A204.1 (cell line): ENCODE results near the gene TMPRSS11A.

Experiments
- FAIRE-seq: peaks from 2 replicates; lab custom pipeline; 2012; peaks lifted over from hg19 to GRCh38; lab: Jason Lieb, UNC

Gene TMPRSS11A

GRCh38 chr4:67963356-67963755, at the start of gene TMPRSS11A:
TSS of gene TMPRSS11A (minus strand) at chr4:67963493. CDS start at chr4:67963393, 100 bp downstream.
- no peak for FAIRE-seq

- no peak for FAIRE-seq
These were observed 48.4 kb upstream of the TMPRSS11A start for GRCh38 chr4:68011684-68012083.

GRCh38 chr4:68002906-68003305, 39.6 kb upstream of the TMPRSS11A start:
- no peak for FAIRE-seq

GRCh38 chr4:67996127-67996526, 32.8 kb upstream of the TMPRSS11A start:
- no peak for FAIRE-seq

GRCh38 chr4:67988991-67989390, 25.7 kb upstream of the TMPRSS11A start:
- FAIRE-seq, result no peak

- FAIRE-seq, result no peak
These were observed 20.0 kb upstream of the TMPRSS11A start for GRCh38 chr4:67983333-67983732.

- no peak for FAIRE-seq
These were observed 17.2 kb upstream of the TMPRSS11A start for GRCh38 chr4:67980512-67980911.

GRCh38 chr4:67973608-67974007, 10.3 kb upstream of the TMPRSS11A start:
- FAIRE-seq, result no peak

GRCh38 chr4:67954890-67955289, 8.4 kb downstream of the TMPRSS11A start:
- FAIRE-seq, result no peak

- no peak for FAIRE-seq
These were observed 22.2 kb downstream of the TMPRSS11A start for GRCh38 chr4:67941074-67941473.

- no peak for FAIRE-seq
These were observed 22.8 kb downstream of the TMPRSS11A start for GRCh38 chr4:67940506-67940905.

- no peak for FAIRE-seq
These were observed 24.1 kb downstream of the TMPRSS11A start for GRCh38 chr4:67939195-67939594.

- FAIRE-seq, result no peak
These were observed 27.4 kb downstream of the TMPRSS11A start for GRCh38 chr4:67935888-67936287.

GRCh38 chr4:67934628-67935027, 28.7 kb downstream of the TMPRSS11A start:
- no peak for FAIRE-seq

GRCh38 chr4:67933755-67934154, 29.5 kb downstream of the TMPRSS11A start:
- FAIRE-seq, result no peak

GRCh38 chr4:67933038-67933437, 30.3 kb downstream of the TMPRSS11A start:
- FAIRE-seq, result no peak

- no peak for FAIRE-seq
These were observed 32.0 kb downstream of the TMPRSS11A start for GRCh38 chr4:67931256-67931655.

- FAIRE-seq, result no peak
These were observed 33.9 kb downstream of the TMPRSS11A start for GRCh38 chr4:67929426-67929825.

GRCh38 chr4:67928546-67928945, 34.7 kb downstream of the TMPRSS11A start:
- no peak for FAIRE-seq

GRCh38 chr4:67927251-67927650, 36.0 kb downstream of the TMPRSS11A start:
- no peak for FAIRE-seq

- no peak for FAIRE-seq
These were observed 36.8 kb downstream of the TMPRSS11A start for GRCh38 chr4:67926485-67926884.

GRCh38 chr4:67922697-67923096, 40.6 kb downstream of the TMPRSS11A start:
- no peak for FAIRE-seq

- FAIRE-seq, result no peak
These were observed 44.9 kb downstream of the TMPRSS11A start for GRCh38 chr4:67918428-67918827.

- no peak for FAIRE-seq
These were observed 47.8 kb downstream of the TMPRSS11A start for GRCh38 chr4:67915400-67915966.

- no peak for FAIRE-seq
These were observed 51.2 kb downstream of the TMPRSS11A start for GRCh38 chr4:67912080-67912479.
